HepG2 (cell line): Measurements from ENCODE around the gene PDE4D. TPM values are rescaled to one million over a fixed set of nuclear protein-coding genes. Genes with fewer than 3 reads are reported as not detected.
A peak's percentile ranks its signal among the peaks of the same experiment; 100 is the strongest.

Experiments used
- ATAC-seq: fragments of 200-7000 bp; cut with Tn5 transposase; 3 replicates; pipeline ENCODE4 v1.9.1; 2020; ENCODE audit warnings: mild to moderate bottlenecking, moderate library complexity
- BruUV-seq: library from RNA; stranded (reverse); fragments of 400-500 nt; replicated peaks from 2 replicates; lab custom pipeline; 2021; lab: Mats Ljungman, UMichigan
- CTCF ChIA-PET: fragments of 300-600 bp; formaldehyde crosslinking; extraction: SDS; loops from one replicate; lab custom pipeline; 2021; ENCODE audit warnings: low total read pairs, inconsistent platforms, low intra/inter-chr PET ratio; lab: Yijun Ruan, JAX
- POLR2A ChIA-PET: fragments of 350-600 bp; sonication (Branson Sonifier 250); formaldehyde crosslinking; loops from one replicate; lab custom pipeline; 2020; ENCODE audit warnings: antibody characterized with exemption, inconsistent platforms; lab: Yijun Ruan, JAX
- DNase-seq: peaks from one replicate; pipeline ENCODE4 v3.0.0-alpha.2; 2015; ENCODE audit warnings: low spot score
- FAIRE-seq: peaks from 3 replicates; lab custom pipeline; 2011; peaks lifted over from hg19 to GRCh38; lab: Jason Lieb, UNC
- H2AFZ ChIP-seq: one replicate; pipeline ENCODE4 v1.6.1; 2011; ENCODE audit warnings: low read length, inconsistent platforms
- H3K27ac ChIP-seq: fragments of 300-600 bp; 3 replicates; pipeline ENCODE4 v1.8.0; 2011; ENCODE audit warnings: mixed run types, mild to moderate bottlenecking, mixed read lengths, low read length, inconsistent platforms; ENCODE audit not compliant: insufficient read depth; ENCODE audit errors: extremely low read length
- H3K27me3 ChIP-seq, 2 experiments: fragments of 200-600 bp in 1 of 2; 2 replicates in 1 of 2; 3 replicates in 1 of 2; pipeline versions ENCODE4 v1.6.0 to v1.8.0; 2011; ENCODE audit warnings: low read length in 2 of 2, mild to moderate bottlenecking in 2 of 2, moderate library complexity in 2 of 2, inconsistent platforms in 1 of 2; ENCODE audit not compliant: insufficient read depth in 2 of 2, control insufficient read depth in 1 of 2
- H3K36me3 ChIP-seq, 2 experiments: fragments of 200-600 bp in 1 of 2; replicated peaks in 1 of 2; 2 replicates in 1 of 2; 3 replicates in 1 of 2; pipeline versions ENCODE4 v1.5.1 to v1.8.0; 2011; ENCODE audit warnings: low read length in 2 of 2, inconsistent platforms in 1 of 2; ENCODE audit not compliant: insufficient read depth in 2 of 2, control insufficient read depth in 1 of 2
- H3K4me1 ChIP-seq: 2 replicates; pipeline ENCODE4 v1.5.1; 2012; ENCODE audit warnings: low read length, inconsistent platforms; ENCODE audit not compliant: insufficient read depth
- H3K4me2 ChIP-seq: 2 replicates; pipeline ENCODE4 v1.6.0; 2011; ENCODE audit warnings: low read depth, low read length, inconsistent platforms
- H3K4me3 ChIP-seq, 3 experiments: fragments of 200-600 bp in 1 of 3; sonication (generic), shearing (Covaris generic) in 1 of 3; replicated peaks in 1 of 3; 2 replicates each; pipeline ENCODE4 v1.5.1; 2011 to 2016; ENCODE audit warnings: low read length in 3 of 3, inconsistent platforms in 2 of 3, low read depth in 2 of 3, mild to moderate bottlenecking in 2 of 3, control low read depth in 1 of 3, mixed read lengths in 1 of 3; ENCODE audit not compliant: insufficient read depth in 1 of 3
- H3K79me2 ChIP-seq: one replicate; pipeline ENCODE4 v1.6.1; 2011; ENCODE audit warnings: low read length, inconsistent platforms; ENCODE audit not compliant: insufficient read depth
- H3K9ac ChIP-seq: 2 replicates; pipeline ENCODE4 v1.6.0; 2011; ENCODE audit warnings: mild to moderate bottlenecking, low read depth, low read length, inconsistent platforms; ENCODE audit not compliant: insufficient read depth
- H3K9me3 ChIP-seq: 2 replicates; pipeline ENCODE4 v1.5.1; 2012; ENCODE audit warnings: mild to moderate bottlenecking, low read length
- H4K20me1 ChIP-seq: 2 replicates; pipeline ENCODE4 v1.6.0; 2011; ENCODE audit warnings: inconsistent platforms, mild to moderate bottlenecking, low read length, moderate library complexity; ENCODE audit not compliant: insufficient read depth
- ELF1 ChIP-seq: sonication (generic); formaldehyde crosslinking; IDR thresholded peaks from 2 replicates; pipeline ENCODE4 v1.4.0; 2020; ENCODE audit warnings: missing genetic modification reagents
- HIC2 ChIP-seq: sonication (generic); formaldehyde crosslinking; IDR thresholded peaks from 2 replicates; pipeline ENCODE4 v1.9.0; 2022; ENCODE audit warnings: low read depth, missing genetic modification reagents
- MAFF ChIP-seq: IDR thresholded peaks from 2 replicates; pipeline ENCODE4 v1.6.1; 2011; ENCODE audit warnings: low read depth, low read length, improper control_type of control experiment
- MAFK ChIP-seq, 2 experiments: IDR thresholded peaks in 1 of 2; conservative IDR thresholded peaks in 1 of 2; 2 replicates each; pipeline ENCODE4 v1.6.1; 2011; ENCODE audit warnings: improper control_type of control experiment in 2 of 2, low read length in 2 of 2
- ZNF616 ChIP-seq: sonication (generic); formaldehyde crosslinking; IDR thresholded peaks from 2 replicates; pipeline ENCODE4 v1.5.0; 2020; ENCODE audit warnings: low read depth, mild to moderate bottlenecking, missing genetic modification reagents
- WGBS: methylation state at CpG from one replicate; pipeline ENCODE4 v1.1.6; 2017; ENCODE audit warnings: low lambda C conversion rate; 5-methylcytosine and 5-hydroxymethylcytosine counted together
- in situ Hi-C: cut with HindIII; loops from 2 replicates; pipeline ENCODE4 v1.10.0; 2017; ENCODE audit warnings: low pct_unique_long_range_greater_than_20kb; ENCODE audit not compliant: extremely low pct_ligation_motif_present
- intact Hi-C: fragments of 100-400 bp; cut with micrococcal nuclease; formaldehyde crosslinking; loops from one replicate; pipeline ENCODE4 v1.10.0; 2022; ENCODE audit not compliant: unreplicated experiment
- polyA plus RNA-seq, 8 experiments: library from polyadenylated mRNA; depleted of rRNA in 3 of 8; stranded (reverse) in 7 of 8; unstranded in 1 of 8; fragments of >200 nt; fragmentation: Illumina TruSeq in 4 of 8; extraction: Trizol in 4 of 8; gene quantifications; 2 replicates each; pipeline versions ENCODE4 v1.2.1 to v1.2.3, GENCODE V29; 2011 to 2016; ENCODE audit warnings: low read depth in 4 of 8, missing spikeins in 1 of 8, mixed read lengths in 1 of 8; ENCODE audit not compliant: insufficient read depth in 1 of 8
- total RNA-seq, 5 experiments: library from RNA; depleted of rRNA; stranded (reverse); fragments of >200 nt; fragmentation: Illumina TruSeq; extraction: Trizol; gene quantifications; 2 replicates each; pipeline ENCODE4 v1.2.3, GENCODE V29; 2016; ENCODE audit warnings: low read depth in 1 of 5

Gene PDE4D
- total and polyA plus RNA-seq, 2 of the 13 experiments (the other 11 are each of a cell fraction or from before 2014, with no cell fraction given) = 7.0 to 12.2 TPM

- intact Hi-C loops = no loop called here
- no peak for ATAC-seq
- POLR2A ChIA-PET = no interaction called here
- FAIRE-seq = no peak
- H2AFZ ChIP-seq = no peak overlapping the region
- peak; percentile 62 to 81; a peak in 3 of 4 replicates for TF ChIP-seq MAFK (conservative IDR thresholded peaks at IDR 0.05 in 1 of 2, IDR thresholded peaks at IDR 0.05 in 1 of 2; ENCODE audit: low read length in 2 of 2)
- TF ChIP-seq ZNF616 (CRISPR knock-in tag) = no peak
- TF ChIP-seq ELF1 = no peak
- TF ChIP-seq MAFF = peak; percentile 79
- TF ChIP-seq, all 625 proteins: peak for 2
- Histone ChIP-seq H3K27ac (no peak overlapping the region), H3K9ac (no peak overlapping the region), H3K4me3 (no peak overlapping the region), H3K27me3 (no peaks in the 10 kb centered on the region), H4K20me1 (no peaks in the 10 kb centered on the region), H3K4me1 (no peaks in the 10 kb centered on the region), H3K79me2 (no peaks in the 10 kb centered on the region), H3K36me3 (no peaks in the 10 kb centered on the region), H3K4me2 (no peak overlapping the region), H3K9me3 (no peaks in the 10 kb centered on the region)
- BruUV-seq = no TSS peak
- in situ Hi-C loops = no loop called here
- CTCF ChIA-PET = no interaction called here
- DNase-seq = no peak
- WGBS = 83% methylated on average over 1 of the region's 1 CpG
Observed at GRCh38 chr5:59462956-59463355, 430.6 kb downstream of the PDE4D start.

- WGBS = 95% methylated on average over 1 of the region's 4 CpGs
- no peak overlapping the region for H3K4me2 ChIP-seq
- no peak for TF ChIP-seq HIC2 (CRISPR knock-in tag)
- CTCF ChIA-PET = no interaction called here
- no peaks in the 10 kb centered on the region for H3K4me1 ChIP-seq
- no peaks in the 10 kb centered on the region for H3K36me3 ChIP-seq
- FAIRE-seq (no peak), ATAC-seq (no peak), DNase-seq (no peak)
- in situ Hi-C loops = no loop called here
- H3K9ac ChIP-seq = no peak overlapping the region
- no peaks in the 10 kb centered on the region for H3K27me3 ChIP-seq
- no peaks in the 10 kb centered on the region for H3K79me2 ChIP-seq
- H3K27ac ChIP-seq = no peak overlapping the region
- no peaks in the 10 kb centered on the region for H3K9me3 ChIP-seq
- no peak overlapping the region for H3K4me3 ChIP-seq
- no peaks in the 10 kb centered on the region for H4K20me1 ChIP-seq
- intact Hi-C loops = no loop called here
- POLR2A ChIA-PET = no interaction called here
- no TSS peak for BruUV-seq
- no peak overlapping the region for H2AFZ ChIP-seq
Observed at GRCh38 chr5:59460368-59461153, 433.0 kb downstream of the PDE4D start.
